Activated CD4-positive, alpha-beta T cell treated with anti-CD3 and anti-CD28 coated beads for 4 hours (primary cell): ENCODE measurements around the gene ZNF774.
A peak's percentile ranks its signal among the peaks of the same experiment; 100 is the strongest.
"Not testable (repeated sequence)": the region's sequence is repeated elsewhere in the genome, so short reads cannot be mapped to it uniquely, and the experiment has no call there.

Source experiments
- DNase-seq, 2 donors: peaks; one replicate each; pipeline ENCODE4 v3.0.0-alpha.2; 2020

The ZNF774 gene

GRCh38 chr15:90352107-90352893 is at the start of gene ZNF774:
ZNF774 (plus strand) TSS chr15:90352284; CDS start chr15:90354661, 2,377 bp downstream.
- peak; percentile 86 to 89 for DNase-seq

GRCh38 chr15:90305355-90305754 is 46.7 kb upstream of the ZNF774 start:
- not testable (repeated sequence) for DNase-seq

DNA sequence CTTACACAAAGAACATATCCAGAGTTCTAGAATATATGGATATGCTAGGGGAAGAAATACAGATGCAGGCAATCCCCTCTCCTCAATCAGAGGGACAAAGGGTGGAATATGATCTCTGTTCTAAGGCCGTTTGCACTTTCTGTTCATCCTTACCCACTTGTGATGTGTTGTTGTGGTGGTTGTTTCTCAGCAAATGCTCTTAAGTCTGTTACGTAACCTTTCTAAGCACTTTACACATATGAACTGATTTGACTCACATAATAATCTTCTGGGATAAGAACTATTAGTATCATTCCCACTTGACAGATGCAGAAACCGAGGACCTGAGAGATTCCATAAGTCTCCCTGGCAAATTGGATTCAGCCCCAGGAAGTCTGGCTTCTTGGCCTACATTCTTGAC is 46.2 kb upstream of the ZNF774 start:
- no peak for DNase-seq

DNA sequence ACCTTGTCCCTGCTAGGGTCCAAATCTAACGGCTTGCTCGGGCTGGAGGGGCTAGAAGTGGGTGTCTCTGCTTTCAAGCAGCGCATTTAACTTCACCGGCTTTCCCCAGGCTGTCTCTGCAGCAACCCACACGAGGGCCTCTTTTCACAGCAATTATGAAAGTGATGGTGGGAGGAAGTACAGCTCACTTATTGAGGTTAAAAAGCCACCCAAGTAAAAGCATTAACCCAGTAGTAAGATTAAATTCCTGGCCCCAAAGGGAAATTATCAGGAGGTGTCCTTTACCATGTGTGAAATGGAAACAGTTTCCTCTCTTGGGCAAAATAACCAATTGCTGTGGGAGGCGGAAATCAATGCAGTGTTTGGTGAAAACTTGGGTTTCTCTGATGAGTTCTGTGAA is 45.5 kb upstream of the ZNF774 start:
- peak; percentile 19 for DNase-seq

GRCh38 chr15:90307661-90308060 is 44.4 kb upstream of the ZNF774 start:
- DNase-seq: no peak

DNA sequence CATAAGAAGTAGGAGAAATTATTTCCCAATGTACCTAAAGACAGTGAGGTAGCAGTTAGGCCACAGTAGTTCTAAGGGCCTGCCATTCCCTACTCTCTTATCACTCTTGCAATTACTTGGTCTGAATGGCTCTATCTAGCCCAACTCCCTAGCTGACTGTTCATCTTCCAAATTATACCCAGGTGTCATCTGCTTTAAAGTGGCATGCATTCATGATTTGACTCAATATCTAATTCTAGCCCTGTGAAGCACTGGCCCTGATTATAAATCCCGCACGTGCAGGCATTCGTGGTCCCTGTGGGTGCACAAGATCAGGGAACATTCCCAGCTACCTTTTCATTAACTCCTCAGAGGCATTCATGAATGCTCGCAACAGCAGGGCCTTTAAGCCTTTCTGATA is 43.1 kb upstream of the ZNF774 start:
- DNase-seq: no peak

DNA sequence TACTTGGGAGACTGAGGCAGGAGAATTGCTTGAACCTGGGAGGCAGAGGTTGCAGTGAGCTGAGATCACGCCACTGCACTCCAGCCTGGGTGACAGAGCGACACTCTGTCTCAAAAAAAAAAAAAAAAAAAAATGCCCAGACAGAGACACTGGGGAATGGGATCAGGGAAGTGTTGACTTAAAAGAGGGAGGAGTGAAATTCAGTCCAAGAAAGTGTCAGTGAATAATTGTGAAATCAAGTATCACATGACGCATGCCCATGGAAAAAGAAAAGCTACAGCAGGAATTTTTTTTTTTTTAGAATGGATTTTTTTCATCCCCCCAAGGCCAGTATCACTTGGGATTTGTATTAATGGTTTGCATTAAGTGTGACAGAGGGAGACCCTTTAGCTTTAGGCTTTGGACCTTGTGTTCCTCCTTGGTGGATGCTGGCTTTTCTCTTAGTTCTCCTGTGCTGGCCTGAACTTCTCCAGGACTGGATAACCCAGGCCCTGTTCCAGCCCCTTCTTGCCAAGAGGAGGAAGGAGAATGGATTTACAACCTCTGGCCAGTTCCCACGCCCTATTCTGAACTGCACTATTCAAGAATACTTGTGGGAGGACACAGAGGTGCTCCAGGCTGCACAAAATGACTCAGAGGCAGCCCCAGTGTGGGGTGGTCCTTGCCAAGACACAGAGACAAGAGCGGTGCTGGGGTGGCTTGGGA is 36.7 kb upstream of the ZNF774 start:
- DNase-seq: no peak

- no peak for DNase-seq
These were observed 35.9 kb upstream of the ZNF774 start for GRCh38 chr15:90316139-90316538.

GRCh38 chr15:90318591-90318990 is 33.5 kb upstream of the ZNF774 start:
- DNase-seq: no peak

DNA sequence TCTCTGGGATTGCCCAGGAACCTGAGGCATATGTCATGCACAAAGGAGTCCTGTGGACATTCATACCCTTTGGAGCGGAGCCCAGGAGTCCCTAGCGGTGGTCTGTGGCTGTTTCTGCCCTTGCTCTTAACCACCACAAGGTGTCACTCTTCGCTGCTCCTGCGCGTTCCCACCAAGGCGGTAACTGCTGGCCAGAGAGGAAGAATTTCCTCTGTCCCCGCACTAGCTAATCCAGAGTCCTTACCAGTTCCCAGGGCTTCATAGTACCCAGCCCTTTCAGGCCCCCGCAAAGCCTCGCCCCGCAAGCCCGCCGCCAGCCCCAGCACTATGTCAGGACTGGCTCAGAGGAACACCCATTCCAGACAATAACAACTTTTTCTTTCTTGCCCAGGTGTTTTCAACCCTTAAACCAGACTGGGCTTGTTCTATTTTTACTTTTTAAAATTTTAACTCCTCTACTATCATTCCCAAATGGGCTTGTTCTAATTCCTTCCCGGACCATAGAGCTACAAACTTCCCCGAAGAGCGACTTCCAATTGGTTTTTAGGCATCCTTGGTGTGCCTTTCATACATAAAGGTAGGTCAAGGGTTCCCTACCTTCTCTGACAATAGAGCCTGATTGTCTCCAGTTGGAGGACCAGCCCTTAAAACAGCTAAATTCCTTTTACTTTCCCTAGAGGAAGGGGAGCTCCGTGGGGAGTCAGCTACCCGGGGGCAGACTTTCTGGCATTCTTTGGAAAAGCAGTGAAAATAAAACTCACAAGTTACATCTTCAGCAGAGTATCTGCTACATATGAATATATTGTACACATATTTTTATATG is 31.8 kb upstream of the ZNF774 start:
- peak; percentile 57 to 61 for DNase-seq

DNA sequence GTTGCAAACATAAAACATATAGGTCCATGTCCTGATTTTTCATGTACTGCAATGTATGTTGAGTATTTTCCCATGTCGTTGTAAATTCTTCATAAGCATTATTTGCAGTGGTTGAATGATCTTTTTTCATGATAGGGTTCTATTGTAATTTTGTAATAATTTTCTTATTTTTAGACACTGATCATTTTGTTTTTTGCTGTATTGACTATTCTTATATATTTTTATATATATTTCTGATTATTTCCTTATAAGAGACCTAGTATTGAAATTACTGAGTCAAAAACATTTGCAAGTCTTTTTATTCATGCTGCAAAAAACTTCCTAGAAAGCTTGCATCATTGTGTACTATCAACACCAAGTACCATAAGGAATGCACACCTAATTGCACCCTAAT is 31.2 kb upstream of the ZNF774 start:
- DNase-seq: no peak

DNA sequence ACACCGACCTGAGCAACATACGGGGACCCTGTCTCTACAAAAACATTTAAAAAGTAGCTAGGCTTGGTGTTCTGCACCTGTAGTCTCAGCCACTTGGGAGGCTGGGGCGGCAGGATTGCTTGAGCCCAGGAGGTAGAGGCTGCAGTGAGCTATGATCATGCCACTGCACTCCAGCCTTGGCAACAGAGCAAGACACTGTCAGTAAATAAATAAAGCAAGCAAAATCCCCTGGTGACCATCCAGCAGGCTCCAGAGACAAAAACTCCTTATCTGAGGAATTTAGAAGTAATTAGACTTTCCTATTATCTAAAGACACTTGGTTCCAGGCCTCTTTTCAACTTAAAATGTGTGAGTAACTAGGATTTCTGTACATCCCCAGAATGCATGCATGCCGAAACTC is 29.5 kb upstream of the ZNF774 start:
- DNase-seq: no peak

- no peak for DNase-seq
These were observed 26.4 kb upstream of the ZNF774 start for GRCh38 chr15:90325726-90326125.

- no peak for DNase-seq
These were observed 25.6 kb upstream of the ZNF774 start for GRCh38 chr15:90326441-90326840.

GRCh38 chr15:90327311-90327710 is 24.8 kb upstream of the ZNF774 start:
- DNase-seq: no peak

DNA sequence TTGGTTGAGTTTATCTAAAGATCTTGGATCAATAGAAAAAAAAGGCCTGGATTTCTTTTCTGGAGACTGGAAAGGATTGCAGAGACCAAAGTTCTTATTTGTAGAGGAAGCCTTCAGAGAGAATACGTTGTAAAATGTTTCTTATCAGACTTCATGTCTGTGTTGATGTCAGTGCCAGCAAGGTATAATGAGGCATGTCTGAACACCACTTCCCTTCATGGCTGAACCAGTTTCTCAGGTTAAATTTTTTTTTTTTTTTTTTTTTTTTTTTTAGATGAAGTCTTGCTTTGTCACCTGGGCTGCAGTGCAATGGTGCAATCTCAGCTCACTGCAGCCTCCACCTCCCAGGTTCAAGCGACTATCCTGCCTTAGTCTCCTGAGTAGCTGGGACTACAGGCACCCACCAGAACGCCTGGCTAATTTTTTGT is 17.8 kb upstream of the ZNF774 start:
- no peak for DNase-seq

- no peak for DNase-seq
These were observed 15.4 kb upstream of the ZNF774 start for GRCh38 chr15:90336705-90337141.

GRCh38 chr15:90337256-90337655 is 14.8 kb upstream of the ZNF774 start:
- no peak for DNase-seq

DNA sequence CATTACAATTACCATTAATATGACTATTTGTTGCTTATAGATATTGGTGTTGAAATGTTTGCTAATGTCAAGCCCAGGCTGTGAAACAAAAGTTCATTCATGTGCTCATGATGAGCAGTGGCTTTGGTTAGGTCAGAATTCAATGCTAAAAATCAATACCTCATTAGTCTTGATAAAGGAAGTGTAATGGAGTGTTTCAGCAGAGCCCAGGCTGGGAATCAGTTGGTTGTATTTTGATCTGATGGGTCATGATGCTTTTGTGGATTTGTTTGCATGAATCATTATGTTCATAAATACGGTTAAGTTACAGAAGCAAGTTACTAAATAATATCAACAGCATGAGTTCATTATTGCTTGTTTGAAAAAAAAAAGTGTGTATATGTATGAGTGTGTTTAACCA is 13.6 kb upstream of the ZNF774 start:
- no peak for DNase-seq

DNA sequence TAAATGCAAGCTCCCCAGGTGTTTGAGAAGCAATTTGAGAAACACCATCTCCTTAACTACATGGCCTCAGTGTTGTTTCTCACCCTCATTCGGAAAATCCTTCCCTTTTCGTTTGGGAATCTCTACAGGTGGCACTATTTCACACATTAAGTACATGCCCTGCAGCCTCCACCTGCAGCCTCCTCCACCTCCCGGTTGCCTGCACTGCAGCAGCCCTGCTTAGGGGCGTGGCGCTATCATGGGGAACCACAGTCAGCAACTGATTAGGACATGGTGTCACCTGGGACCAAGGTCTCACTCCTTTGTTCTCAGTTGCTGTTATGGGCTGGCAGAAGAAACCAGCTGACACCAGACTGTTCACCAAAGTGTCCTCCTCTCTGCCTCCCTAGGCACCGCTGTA is 11.7 kb upstream of the ZNF774 start:
- no peak for DNase-seq

GRCh38 chr15:90343302-90343790 is 8.7 kb upstream of the ZNF774 start:
- no peak for DNase-seq

DNA sequence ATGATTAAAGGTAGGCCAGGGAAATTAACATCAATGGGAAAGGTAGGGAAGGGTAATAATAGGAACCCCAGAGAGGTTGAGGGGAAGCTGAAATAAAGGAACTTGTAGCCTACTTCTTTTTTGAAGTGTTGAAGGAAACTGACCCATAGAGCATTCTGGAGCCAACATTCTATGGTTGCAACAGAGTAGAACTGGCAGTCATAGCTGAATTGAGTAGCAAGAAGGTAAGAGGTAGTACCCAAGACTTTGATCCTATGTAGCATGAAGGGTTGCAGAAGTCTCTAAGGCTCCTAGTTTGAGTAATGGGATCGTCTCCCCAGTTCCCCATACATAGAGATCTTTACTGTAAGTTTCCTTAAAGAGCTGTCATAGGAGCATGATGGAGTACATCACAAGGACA is 7.4 kb upstream of the ZNF774 start:
- no peak for DNase-seq

DNA sequence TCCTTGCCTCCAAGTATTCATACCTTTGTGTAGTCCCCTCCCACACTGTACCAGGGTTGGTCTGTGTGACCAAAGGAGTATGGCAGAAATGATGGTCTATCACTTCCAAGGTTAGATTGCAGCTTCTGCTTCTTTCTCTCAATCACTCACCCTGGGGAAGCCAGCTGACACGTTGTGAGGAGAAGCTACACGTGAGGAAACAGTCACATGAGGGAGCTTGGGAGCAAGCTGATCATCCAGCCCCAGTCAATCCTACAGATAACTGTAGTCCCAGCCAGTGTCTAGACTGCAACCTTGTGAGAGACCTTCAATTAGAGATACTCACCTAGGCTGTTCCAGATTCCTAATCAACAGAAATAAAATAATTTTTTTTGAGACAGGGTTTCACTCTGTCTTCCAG is 6.2 kb upstream of the ZNF774 start:
- DNase-seq: no peak
